Small intestine (tissue), 7 donors: ENCODE measurements around the gene MTMR1. TPM values are rescaled to one million over a fixed set of nuclear protein-coding genes. Genes with fewer than 3 reads are reported as not detected.
A peak's percentile ranks its signal among the peaks of the same experiment; 100 is the strongest.

Source experiments
- DNase-seq, 2 donors: peaks; one replicate each; pipeline versions ENCODE4 v3.0.0 to v3.0.0-alpha.2; 2013
- FAIRE-seq: peaks from 2 replicates; lab custom pipeline; 2012; peaks lifted over from hg19 to GRCh38; lab: Jason Lieb, UNC
- H3K27ac ChIP-seq, 3 donors: one replicate each; pipeline ENCODE4 v1.5.1; 2013; ENCODE audit warnings: low read length in 2 of 3, mild to moderate bottlenecking in 2 of 3, control low read depth in 1 of 3, inconsistent platforms in 1 of 3, low read depth in 1 of 3, moderate library complexity in 1 of 3
- H3K27me3 ChIP-seq, 3 donors: one replicate each; pipeline ENCODE4 v1.6.1; 2013; ENCODE audit warnings: low read length in 3 of 3, inconsistent platforms in 1 of 3; ENCODE audit not compliant: control insufficient read depth in 3 of 3, insufficient read depth in 3 of 3
- H3K36me3 ChIP-seq, 3 donors: one replicate each; pipeline ENCODE4 v1.6.1; 2013; ENCODE audit warnings: low read length in 3 of 3, inconsistent platforms in 1 of 3, low read depth in 1 of 3, mild to moderate bottlenecking in 1 of 3, moderate library complexity in 1 of 3; ENCODE audit not compliant: control insufficient read depth in 3 of 3, insufficient read depth in 2 of 3
- H3K4me1 ChIP-seq, 3 donors: one replicate each; pipeline ENCODE4 v1.6.1; 2013; ENCODE audit warnings: low read length in 2 of 3, inconsistent platforms in 1 of 3, low read depth in 1 of 3, mild to moderate bottlenecking in 1 of 3, moderate library complexity in 1 of 3; ENCODE audit not compliant: control insufficient read depth in 3 of 3, insufficient read depth in 2 of 3
- H3K4me3 ChIP-seq, 3 donors: one replicate each; pipeline ENCODE4 v1.5.1; 2013; ENCODE audit warnings: low read length in 3 of 3, control low read depth in 1 of 3, inconsistent platforms in 1 of 3, low read depth in 1 of 3, mild to moderate bottlenecking in 1 of 3, moderate library complexity in 1 of 3
- H3K9me3 ChIP-seq, 2 donors: one replicate each; pipeline ENCODE4 v1.6.1; 2013; ENCODE audit warnings: low read depth in 1 of 2, low read length in 1 of 2; ENCODE audit not compliant: control insufficient read depth in 2 of 2, insufficient read depth in 1 of 2
- WGBS, 3 donors: extraction: QIAGEN DNeasy Blood & Tissue Kit; methylation state at CpG; one replicate each; pipeline ENCODE4 v1.1.7; 2013; 5-methylcytosine and 5-hydroxymethylcytosine counted together
- polyA plus RNA-seq, 4 donors: library from polyadenylated mRNA; stranded (reverse) in 3 of 4; unstranded in 1 of 4; fragments of 200-250 nt in 3 of 4; fragments of 120-200 nt in 1 of 4; gene quantifications; one replicate each; pipeline versions ENCODE4 v1.2.1 to v1.2.3, GENCODE V29; 2013
- donor health status: healthy with polysubstance abuse.
- donor health status: control.
- donor health status: control.
- donor health status: Bipolar disorder and iron deficiency.
- donor health status: healthy.

The MTMR1 gene
- polyA plus RNA-seq, 4 donors = 5.6 to 18.1 (median 6.4) TPM

DNA sequence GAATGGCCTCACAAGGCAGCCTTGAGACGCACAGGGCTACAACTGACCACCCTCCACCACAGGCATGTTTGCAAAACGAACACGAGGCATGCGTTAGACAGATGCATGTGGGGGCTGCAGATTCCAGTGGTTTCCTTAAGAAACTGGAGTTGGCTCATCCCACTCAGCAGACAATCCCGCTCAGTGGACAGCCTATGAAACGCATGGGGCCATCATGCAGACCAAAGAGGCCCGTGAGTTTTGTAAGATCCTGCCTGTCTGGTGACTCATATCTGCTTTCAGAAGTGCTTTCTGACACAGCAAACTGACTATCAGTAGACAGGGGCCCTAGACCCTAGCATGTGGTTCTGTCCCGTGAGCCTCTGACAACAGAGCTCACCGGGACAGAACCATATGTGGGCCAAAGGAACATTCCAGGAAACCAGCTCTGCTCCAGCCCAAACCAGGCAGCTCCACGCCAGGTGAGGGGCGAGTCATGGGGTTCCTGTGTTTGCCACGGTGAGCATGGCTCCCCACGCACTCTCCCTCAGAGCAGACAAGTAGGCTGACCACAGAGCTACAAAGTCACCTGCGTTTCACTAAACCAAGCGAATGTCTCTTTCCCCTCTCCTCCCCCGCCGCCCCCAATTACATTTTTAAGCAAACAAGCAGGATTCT lies 74.4 kb downstream of the MTMR1 start:
- H3K36me3 ChIP-seq = peaks cover 0 to 46% (median 0%) of the 10 kb centered on the region in 3 donors
- WGBS, 3 donors = 75 to 92% (median 78%) methylated on average over 17 of the region's 17 CpGs
- DNase-seq (no peak), FAIRE-seq (no peak)
- H3K4me1 ChIP-seq = no peaks in the 10 kb centered on the region
- no peaks in the 10 kb centered on the region for H3K9me3 ChIP-seq
- H3K27ac ChIP-seq = no peak overlapping the region
- H3K27me3 ChIP-seq = no peaks in the 10 kb centered on the region
- no peak overlapping the region for H3K4me3 ChIP-seq

- H3K9me3 ChIP-seq = no peaks in the 10 kb centered on the region
- no peaks in the 10 kb centered on the region for H3K27me3 ChIP-seq
- no peak overlapping the region for H3K27ac ChIP-seq
- 78 to 91% (median 80%) methylated on average over 10 of the region's 10 CpGs for WGBS, 3 donors
- peaks cover 0 to 44% (median 0%) of the 10 kb centered on the region in 3 donors for H3K36me3 ChIP-seq
- FAIRE-seq = no peak
- DNase-seq = no peak
- H3K4me3 ChIP-seq = no peak overlapping the region
- H3K4me1 ChIP-seq = no peaks in the 10 kb centered on the region
Observed at GRCh38 chrX:150768132-150768485, 74.9 kb downstream of the MTMR1 start.

- WGBS, 3 donors = 89 to 94% (median 92%) methylated on average over 7 to 19 of the region's 19 CpGs
- no peak for FAIRE-seq
Observed at GRCh38 chrX:150768580-150769190, 75.5 kb downstream of the MTMR1 start.

GRCh38 chrX:150769408-150769807 lies 76.2 kb downstream of the MTMR1 start:
- Histone ChIP-seq H3K36me3 (peaks cover 0 to 46% (median 0%) of the 10 kb centered on the region in 3 donors), H3K4me1 (no peaks in the 10 kb centered on the region), H3K4me3 (no peak overlapping the region), H3K27me3 (no peaks in the 10 kb centered on the region), H3K27ac (no peak overlapping the region), H3K9me3 (no peaks in the 10 kb centered on the region)
- WGBS, 3 donors = 88 to 93% (median 93%) methylated on average over 13 of the region's 13 CpGs
- no peak for DNase-seq
- FAIRE-seq = no peak

More at GRCh38 chrX:150768580-150769190, 75.5 kb downstream of the MTMR1 start:
- no peak for DNase-seq
- Histone ChIP-seq H3K4me3 (no peak overlapping the region), H3K9me3 (no peaks in the 10 kb centered on the region), H3K27ac (no peak overlapping the region), H3K27me3 (no peaks in the 10 kb centered on the region), H3K4me1 (no peaks in the 10 kb centered on the region), H3K36me3 (peaks cover 0 to 42% (median 0%) of the 10 kb centered on the region in 3 donors)

DNA sequence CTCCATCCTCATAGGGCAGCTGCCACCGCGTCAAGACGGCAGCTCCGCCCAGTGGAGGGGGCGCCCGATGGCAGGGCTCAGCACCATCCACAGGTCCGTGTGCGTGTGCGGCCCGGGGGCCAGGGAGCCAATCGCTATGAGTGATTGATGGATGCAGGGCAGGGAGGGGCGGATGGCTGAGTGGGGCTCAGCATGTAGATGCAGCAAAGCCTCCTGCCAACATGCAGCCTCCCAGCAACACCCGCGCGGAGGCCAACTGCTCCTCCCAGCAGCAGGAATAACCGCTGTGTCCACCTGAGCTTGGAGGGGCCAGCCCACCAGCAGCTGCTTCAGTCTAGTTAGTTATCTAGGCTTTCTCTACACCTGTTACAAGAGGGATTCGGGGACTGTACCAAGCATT lies 77.4 kb downstream of the MTMR1 start:
- Histone ChIP-seq H3K27me3 (no peaks in the 10 kb centered on the region), H3K27ac (no peak overlapping the region), H3K9me3 (no peaks in the 10 kb centered on the region), H3K4me3 (no peak overlapping the region), H3K4me1 (no peaks in the 10 kb centered on the region), H3K36me3 (peaks cover 0 to 52% (median 0%) of the 10 kb centered on the region in 3 donors)
- DNase-seq (no peak), FAIRE-seq (no peak)
- WGBS, 3 donors = 93 to 97% (median 94%) methylated on average over 7 to 17 of the region's 17 CpGs

GRCh38 chrX:150771116-150771515 lies 77.9 kb downstream of the MTMR1 start:
- WGBS, 3 donors = 77 to 83% (median 83%) methylated on average over 11 to 16 of the region's 16 CpGs
- no peaks in the 10 kb centered on the region for H3K4me1 ChIP-seq
- DNase-seq (no peak), FAIRE-seq (no peak)
- no peaks in the 10 kb centered on the region for H3K9me3 ChIP-seq
- H3K27ac ChIP-seq = no peak overlapping the region
- no peaks in the 10 kb centered on the region for H3K27me3 ChIP-seq
- no peak overlapping the region for H3K4me3 ChIP-seq
- H3K36me3 ChIP-seq = peaks cover 0 to 57% (median 0%) of the 10 kb centered on the region in 3 donors

DNA sequence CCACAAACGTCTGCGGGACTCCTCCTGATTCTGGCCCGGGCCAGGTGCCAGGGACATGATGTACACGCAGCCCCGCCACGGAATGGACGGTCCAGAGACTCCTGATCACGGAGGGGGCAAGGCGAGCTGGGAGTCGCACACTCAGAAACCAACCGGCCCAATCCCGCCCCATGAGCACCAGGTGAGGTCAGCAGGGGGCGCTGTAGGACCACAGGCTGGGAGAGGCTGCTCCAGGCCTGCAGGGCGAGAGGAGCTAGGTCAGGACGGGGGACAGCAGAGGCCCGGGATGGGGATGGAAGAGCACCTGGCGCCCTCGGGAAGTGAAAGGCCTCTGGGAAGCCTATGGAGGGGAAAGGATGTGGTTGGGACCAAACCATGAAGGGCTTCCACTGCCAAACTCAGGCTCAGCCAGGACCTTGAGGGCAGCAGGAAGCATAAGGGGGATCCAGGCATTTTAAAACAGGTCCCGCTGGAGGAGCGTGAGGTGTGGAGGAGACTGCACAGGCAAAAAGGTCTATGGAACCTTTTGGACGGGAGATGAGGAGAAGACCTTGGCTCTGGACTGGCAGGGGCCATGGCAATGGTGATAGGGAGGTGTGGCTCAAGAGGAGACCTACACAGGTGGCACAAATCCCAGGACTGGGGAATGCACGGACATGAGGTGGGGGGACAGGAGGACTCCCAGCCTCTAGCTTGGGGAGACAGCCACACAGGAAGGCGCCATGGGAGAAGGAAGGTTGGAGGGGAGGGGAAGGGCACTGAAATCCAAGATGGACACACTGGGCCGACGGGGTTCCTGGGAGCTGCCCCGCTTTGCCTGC lies 79.2 kb downstream of the MTMR1 start:
- Histone ChIP-seq H3K27ac (no peak overlapping the region), H3K4me1 (no peaks in the 10 kb centered on the region), H3K36me3 (peaks cover 0 to 51% (median 0%) of the 10 kb centered on the region in 3 donors), H3K27me3 (no peaks in the 10 kb centered on the region), H3K9me3 (no peaks in the 10 kb centered on the region), H3K4me3 (no peak overlapping the region)
- WGBS, 3 donors = 31 to 36% (median 34%) methylated on average over 25 to 26 of the region's 26 CpGs
- FAIRE-seq (no peak), DNase-seq (peak; percentile 55 to 63)

DNA sequence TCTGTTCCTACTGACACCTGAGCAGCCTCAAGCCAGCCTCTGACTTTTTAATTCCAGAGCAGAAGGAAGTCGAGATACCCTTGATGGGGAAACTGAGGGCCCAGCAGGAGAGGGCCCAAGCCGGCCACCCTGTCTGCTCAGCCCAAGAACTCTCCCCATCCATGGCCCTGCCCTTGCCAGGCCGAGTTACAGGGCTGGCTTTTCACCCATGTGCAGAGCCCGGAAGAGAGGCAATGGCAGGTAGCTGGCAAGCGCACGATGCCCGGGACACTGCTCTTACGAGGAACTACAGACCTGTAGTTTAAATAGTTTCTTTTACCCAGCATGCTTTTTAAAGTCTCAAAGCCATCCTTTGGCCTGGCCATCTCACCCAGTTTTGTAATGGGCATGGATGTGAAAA lies 79.9 kb downstream of the MTMR1 start:
- Histone ChIP-seq H3K27me3 (no peaks in the 10 kb centered on the region), H3K36me3 (peaks cover 0 to 49% (median 0%) of the 10 kb centered on the region in 3 donors), H3K27ac (no peak overlapping the region), H3K4me3 (no peak overlapping the region), H3K4me1 (no peaks in the 10 kb centered on the region), H3K9me3 (no peaks in the 10 kb centered on the region)
- no peak for FAIRE-seq
- WGBS, 3 donors = 83 to 92% (median 91%) methylated on average over 7 to 8 of the region's 8 CpGs
- DNase-seq = no peak
